DLD1 (cell line): ENCODE results near the gene SUGP2.

ENCODE experiments used
- in situ Hi-C: cut with HindIII; loops from 2 replicates; pipeline ENCODE4 v1.10.0; 2017; ENCODE audit warnings: low sequenced_read_pairs

Gene SUGP2

DNA sequence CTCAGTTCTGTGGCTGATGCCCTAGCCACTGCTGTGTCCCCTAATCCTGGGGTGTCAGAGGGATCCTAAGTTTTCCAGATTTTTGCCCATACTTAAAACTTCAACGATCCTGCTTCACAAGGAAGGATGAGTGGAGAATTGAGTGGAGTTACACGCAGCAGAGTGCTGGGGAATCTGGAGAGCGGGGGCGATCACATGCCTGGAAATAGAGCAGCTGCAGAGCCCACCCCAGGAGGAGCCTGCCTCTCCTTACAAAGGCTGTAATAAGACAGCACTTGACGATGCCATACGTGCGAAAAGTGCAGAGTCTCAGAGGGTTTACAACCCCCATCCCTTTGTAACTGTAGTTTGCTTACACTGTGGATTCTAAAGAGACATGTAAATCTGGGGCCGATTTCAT is 40.6 kb downstream of the SUGP2 start:
- in situ Hi-C loops: no loop called here

DNA sequence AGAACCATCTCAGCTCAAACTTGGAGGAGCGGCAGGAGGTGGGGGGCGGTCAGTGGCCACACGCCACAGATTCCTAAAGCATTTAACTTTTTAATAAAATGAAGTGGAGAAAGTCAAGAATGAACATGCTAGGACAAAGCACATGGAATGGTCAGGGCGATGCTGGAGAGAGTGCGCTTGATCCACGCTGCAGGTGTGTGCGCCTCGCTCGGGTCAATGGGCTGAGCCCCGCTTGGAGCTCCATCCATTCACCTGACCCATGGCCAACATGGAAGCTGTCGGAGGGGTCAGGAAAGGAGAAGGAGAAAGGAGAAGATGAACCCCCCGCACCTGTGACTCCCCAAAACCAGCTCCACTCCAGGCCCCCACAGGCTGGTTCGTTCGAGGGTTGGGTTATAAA is 41.8 kb downstream of the SUGP2 start:
- in situ Hi-C loops: no loop called here

DNA sequence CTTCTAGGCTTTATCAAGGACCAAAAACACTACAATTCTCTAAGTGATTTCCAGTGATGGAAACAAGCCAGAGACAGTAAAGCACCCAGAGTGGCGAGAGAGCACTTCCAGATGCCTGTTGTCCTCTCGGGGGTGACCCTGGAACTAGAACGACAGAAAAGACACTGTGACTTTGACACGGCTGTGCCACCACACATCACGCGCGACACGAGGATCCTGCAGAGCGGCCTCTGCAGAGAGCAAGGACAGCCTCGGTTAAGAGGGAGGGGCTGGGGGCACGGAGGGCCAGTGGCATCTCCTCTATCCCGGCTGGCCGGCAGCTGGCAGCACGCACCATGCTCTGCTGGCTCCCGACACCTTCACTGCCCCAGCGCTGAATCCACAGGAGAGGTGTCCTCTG is 42.3 kb downstream of the SUGP2 start:
- in situ Hi-C loops: no loop called here

DNA sequence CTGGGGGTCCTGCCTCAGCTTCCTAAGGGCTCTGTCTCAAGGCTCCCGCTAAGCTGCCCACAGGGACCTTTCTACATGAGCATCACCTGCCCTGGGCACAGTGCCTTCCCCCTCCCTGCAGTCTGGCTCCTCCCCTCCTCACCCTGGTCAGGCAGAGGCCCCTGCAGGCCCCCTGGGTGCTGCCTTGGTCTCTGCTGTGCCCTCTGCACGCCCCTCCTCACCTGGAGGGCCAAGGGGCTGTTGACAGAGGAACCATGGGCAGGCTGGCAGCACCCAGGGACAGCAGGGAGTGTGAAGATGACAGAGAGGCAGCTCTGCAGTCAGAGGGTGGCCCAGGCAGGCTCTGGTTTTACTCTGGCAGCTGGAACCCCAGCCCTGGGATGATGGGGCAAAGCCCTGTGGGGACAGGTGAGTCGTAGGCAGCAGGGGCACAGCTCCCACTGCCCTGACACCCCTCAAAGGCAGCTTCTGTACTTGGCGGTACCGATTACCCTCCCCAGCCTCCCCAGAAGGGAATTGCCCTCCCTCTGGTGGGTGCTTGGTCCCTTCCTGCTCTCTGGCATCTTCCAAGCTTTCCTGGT is 43.1 kb downstream of the SUGP2 start:
- in situ Hi-C loops: no loop called here

DNA sequence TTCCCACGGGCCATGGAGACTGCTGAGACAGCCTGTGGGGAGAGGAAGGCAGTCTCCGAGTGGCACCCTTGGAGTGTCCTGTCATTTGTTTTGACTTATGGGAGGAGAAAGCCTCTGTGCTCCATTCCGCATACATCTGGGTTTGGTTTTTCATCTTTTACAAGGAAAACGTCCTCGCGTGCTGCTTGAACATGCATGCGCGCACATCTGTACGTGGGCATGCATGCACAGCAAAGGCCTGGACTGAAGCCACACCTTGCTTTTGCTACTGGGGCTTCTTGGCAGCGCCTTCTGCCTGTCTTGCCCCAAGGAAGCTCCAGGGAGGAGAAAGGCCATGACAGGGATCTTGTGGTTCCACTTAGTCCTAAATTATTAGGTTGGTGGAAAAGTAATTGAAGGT is 44.0 kb downstream of the SUGP2 start:
- in situ Hi-C loops: no loop called here

DNA sequence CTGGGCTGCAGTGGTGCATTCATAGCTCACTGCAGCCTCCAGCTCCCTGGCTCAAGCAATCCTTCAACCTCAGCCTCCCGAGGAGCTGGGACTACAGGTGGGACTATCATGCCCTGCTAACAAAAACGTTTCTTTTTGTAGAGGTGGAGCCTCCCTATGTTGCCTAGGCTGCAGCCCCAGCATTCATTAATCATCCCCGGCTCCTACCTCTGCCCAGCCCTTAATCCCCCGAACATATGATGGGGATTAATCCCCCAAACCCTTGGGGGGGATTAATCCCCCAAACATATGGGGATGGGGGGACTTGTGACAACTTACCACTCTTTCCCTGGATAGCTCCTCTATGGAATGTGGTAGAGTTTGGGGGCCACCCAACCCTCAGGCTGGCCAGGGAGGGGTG is 45.9 kb downstream of the SUGP2 start:
- in situ Hi-C loops: no loop called here

DNA sequence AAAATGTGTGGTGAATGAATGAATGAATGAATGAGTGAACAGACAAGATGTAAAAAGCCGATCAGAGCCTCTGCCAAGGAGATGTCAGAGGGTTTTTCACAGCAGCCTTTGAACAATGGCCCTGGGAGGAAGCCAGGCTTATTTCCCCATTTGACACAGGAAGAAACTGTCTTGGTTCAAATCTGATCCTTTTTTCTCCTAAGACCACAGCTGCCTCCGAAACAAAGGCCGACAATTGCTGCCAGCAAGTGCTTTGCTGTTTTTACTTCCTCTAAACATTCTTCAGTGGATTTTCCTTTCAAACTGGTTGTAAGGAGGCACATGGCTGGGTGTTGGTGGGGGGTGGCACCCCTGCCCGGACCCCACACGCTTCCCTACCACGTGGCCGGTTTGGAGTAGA is 48.1 kb downstream of the SUGP2 start:
- in situ Hi-C loops: no loop called here

DNA sequence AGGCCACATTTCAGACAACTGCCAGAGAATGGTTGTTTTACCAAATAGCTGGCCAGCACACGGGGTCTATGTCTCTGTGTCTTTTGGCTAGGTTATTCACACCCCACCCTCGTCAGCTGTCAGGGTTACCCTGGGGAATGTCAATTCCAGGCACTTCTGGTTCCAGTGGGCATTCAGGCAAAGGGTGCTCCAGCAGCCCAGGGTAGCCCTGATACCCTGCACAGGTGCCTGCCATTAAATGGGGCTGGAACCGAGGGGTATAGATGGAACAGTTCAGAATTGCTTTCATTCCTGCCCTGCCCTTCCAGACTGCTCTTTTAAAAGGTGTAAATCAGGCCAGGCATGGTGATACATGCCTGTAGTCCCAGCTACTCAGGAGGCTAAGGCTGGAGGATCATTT is 49.1 kb downstream of the SUGP2 start:
- in situ Hi-C loops: no loop called here

DNA sequence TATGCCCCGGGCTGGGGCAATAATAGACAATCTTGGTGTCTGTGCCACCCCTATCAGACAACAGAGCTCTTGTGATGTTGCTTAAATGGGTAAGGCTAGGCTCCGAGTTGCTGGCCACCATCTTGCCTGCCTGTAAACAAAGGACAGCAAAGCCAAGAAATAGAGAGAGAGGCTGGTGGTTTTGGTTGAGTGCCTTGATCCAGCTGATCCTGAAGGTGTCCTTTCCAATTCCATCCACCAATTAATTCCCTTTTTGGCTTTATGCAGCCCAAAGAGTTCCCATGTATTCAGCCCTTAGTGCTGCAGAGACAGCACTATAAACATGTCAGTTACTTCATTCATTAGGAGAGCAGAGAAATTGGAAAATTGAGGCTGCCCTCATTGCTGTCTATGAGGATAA is 50.6 kb downstream of the SUGP2 start:
- in situ Hi-C loops: no loop called here

DNA sequence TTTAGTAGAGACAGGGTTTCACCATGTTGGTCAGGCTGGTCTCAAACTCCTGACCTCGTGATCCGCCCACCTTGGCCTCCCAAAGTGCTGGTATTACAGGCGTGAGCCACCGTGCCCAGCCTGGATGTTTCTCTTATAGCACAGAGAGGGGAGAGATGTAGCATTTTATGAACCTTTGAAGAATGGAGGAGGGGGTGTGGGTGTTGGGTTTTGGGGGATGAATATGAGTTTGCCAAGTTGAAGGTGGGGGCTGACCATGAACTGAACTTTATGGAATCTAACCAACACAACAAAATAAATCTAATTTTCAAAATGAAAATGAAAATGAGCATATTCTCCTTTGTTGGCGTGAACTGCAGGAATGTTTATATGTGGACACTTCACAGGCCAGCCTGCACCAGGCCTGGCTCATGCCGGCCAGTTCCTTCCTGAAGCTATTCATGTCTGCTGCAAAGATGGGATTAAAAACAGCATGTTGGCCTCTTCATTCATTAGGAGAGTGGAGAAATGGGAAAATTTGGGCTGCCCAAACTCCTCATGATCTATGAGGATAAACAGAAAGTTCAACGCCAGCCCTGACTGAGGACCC is 52.8 kb downstream of the SUGP2 start:
- in situ Hi-C loops: no loop called here

DNA sequence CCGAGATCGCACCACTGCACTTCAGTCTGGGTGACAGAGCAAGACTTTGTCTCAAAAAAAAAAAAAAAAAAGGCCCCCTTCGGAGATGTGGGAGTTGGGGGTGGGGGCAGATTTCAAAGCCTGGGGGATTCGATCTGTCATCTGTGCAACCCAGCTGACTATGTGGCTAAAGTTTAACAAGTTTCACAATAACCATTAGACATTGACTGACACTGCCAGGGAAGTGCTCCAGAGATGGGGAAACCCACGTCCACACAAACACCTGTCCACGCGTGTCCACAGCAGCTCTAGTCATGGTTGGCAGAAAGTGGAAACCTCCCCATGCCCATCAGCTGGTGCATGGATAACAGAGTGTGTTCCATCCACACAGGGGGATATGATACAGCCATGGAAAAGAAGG is 54.7 kb downstream of the SUGP2 start:
- in situ Hi-C loops: no loop called here

DNA sequence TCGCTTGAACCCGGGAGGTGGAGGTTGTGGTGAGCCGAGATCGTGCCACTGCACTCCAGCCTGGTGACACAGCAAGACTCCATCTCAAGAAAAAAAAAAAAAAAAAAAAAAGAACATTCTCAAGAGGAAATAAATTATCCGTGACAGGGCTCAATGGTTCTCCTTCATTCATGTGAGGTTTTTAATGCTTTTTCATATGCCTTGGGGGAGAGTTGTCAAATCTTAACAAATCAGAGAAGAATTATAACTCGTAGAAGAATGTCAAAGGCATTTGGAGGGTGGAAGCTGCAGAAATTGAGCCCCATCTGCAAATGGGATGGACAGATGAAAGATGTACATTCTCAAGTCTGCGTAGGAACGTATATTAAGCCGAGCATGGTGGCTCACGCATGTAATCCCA is 57.4 kb downstream of the SUGP2 start:
- in situ Hi-C loops: no loop called here

DNA sequence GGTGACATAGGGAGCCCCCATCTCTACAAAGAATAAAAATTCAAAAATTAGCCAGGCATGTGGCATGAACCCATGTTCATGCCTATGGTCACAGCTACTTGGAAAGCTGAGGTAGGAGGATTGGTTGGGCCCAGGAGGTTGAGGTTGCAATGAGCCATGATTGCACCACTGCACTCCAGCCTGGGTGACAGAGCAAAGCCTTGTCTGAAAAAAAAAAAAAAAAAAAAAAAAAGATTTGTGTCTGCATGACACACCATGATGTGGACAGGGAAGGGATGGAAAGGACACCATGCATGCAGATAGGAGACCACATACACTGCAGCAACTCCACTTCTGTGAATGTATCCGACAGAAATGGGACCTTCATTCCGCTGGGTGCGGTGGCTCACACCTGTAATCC is 58.3 kb downstream of the SUGP2 start:
- in situ Hi-C loops: no loop called here

DNA sequence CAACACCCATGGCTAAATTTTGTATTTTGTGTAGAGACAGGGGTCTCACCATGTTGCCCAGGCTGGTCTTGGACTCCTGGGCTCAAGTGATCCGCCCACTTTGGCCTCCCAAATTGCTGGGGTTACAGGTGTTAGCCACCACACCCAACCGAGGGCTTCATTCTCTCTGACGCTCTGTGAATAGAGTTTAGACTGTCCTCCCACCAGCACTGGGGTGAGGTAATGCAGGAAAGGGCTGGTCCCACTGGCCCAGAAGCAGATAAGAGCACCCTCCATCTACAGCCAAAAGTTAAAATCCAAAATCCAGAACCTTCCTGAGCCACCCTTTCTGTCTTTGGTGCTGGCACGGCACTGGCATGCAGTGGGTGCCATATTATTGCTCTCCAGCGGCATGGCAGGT is 60.5 kb downstream of the SUGP2 start:
- in situ Hi-C loops: no loop called here

DNA sequence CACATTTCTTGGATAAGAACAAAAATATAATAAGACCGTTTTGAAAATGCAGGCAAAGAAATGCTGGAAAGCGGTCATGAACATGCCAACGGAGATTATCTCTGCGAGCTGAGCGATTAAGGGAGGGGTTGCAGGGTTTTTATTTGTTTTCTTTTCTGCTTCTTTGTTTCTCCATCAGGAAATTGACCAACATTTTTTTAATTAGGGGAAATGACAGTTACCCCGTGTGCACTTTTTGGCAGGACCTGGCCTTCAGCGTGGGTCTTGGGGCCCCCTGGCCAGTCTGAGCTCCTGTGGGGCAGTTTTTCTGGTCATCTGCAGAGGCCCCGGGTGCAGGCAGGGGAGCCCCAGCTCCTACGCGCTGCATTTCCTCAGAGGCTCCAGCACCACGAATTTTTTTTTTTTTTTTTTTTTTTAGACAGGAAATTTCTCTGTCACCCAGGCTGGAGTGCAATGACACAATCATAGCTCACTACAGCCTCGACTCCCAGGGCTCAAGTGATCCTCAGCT is 61.0 kb downstream of the SUGP2 start:
- in situ Hi-C loops: no loop called here

DNA sequence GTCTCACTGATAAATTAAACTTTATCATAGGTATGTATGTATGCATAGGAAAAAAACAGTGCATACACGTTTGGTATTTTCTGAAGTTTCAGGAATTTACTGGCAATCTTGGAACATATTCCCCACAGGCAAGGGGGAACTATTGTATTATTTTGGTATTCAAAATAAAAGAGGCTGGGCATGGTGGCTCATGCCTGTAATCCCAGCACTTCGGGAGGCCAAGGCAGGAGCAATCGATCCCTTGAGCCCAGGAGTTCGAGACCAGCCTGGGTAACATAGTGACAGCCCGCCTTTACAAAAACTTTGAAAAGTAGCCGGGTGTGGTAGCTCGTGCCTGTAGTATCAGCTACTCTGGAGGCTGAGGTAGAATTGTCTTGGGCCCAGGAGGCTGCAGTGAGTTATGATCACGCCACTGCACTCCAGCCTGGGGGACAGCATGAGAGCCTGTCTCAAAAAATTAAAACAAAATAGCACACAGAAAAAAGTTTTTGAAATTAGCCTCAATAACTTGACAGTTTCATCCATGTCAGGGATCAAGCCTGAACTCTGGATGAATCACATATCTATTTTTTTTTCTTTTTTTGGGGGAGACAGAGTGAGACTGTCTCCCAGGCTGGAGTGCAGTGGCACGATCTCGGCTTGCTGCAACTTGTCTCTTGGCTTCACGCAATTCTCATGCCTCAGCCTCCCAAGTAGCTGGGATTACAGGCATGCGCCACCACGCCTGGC is 63.2 kb downstream of the SUGP2 start:
- in situ Hi-C loops: no loop called here

DNA sequence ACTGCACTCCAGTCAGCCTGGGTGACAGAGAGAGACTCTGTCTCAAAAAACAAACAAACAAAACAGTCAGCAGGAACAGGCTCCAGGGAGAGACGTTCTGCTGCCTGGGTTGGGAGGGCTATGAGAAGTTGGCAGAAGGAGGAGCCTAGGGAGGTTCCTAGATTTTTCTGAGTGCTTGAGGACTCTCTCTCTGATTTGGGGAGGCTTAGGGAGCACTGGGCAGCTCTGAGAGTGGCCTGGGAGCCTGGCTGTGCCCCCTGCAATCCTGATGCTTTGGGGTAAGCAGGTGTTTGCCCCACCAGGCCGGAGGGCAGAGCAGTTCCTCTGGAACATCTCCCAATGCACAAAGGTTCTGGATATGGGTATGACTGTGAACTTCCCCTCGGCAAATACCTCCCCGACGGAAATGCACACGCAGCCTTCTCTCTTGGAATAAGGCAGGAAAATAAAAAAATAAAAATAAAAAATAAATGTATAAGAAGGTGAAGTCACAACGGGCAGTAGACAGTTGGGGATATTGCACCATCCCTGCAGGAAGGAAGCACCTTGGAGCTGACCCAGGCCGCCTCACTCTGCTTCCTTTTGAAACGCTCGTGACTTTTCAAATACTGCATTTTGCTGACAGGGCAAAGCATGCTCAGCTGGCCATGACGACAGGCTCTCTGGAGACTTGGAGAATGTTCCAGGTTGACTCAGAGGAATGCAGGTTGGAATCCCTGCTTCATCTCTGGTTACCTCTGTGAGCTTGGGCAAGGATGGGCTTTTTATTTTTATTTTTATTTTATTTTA is 65.8 kb downstream of the SUGP2 start:
- in situ Hi-C loops: no loop called here

DNA sequence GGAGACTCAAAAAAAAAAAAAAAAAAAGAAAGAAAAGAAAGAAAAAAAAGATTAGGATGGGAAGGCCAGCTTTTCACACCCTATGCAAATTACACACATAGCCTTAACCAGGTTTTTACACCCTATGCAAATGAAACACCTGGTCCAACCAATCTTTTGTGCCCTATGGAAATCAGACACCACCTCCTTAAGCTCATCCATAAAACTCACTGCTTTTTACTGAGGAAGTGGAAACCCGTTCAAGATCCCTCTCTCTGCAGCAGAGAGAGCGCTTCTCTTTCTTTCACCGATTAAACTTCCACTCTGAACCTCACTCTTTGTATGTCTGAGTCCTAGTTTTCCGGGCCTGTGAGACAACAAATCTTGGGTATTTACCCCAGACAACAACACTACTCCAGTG is 67.0 kb downstream of the SUGP2 start:
- in situ Hi-C loops: no loop called here

DNA sequence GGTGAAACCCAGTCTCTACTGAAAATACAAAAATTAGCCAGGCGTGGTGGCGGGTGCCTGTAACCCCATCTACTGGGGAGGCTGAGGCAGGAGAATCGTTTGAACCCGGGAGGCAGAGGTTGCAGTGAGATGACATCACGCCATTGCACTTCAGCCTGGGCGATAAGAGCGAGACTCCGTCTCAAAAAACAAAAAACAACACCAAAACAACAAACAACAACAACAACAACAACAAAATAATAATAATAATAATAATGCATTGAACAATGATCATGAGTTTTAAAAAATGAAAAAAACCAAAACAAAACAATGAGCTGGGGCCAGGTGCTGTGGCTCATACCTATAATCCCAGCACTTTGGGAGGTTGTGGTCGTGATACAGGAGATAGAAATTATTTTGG is 69.2 kb downstream of the SUGP2 start:
- in situ Hi-C loops: no loop called here

DNA sequence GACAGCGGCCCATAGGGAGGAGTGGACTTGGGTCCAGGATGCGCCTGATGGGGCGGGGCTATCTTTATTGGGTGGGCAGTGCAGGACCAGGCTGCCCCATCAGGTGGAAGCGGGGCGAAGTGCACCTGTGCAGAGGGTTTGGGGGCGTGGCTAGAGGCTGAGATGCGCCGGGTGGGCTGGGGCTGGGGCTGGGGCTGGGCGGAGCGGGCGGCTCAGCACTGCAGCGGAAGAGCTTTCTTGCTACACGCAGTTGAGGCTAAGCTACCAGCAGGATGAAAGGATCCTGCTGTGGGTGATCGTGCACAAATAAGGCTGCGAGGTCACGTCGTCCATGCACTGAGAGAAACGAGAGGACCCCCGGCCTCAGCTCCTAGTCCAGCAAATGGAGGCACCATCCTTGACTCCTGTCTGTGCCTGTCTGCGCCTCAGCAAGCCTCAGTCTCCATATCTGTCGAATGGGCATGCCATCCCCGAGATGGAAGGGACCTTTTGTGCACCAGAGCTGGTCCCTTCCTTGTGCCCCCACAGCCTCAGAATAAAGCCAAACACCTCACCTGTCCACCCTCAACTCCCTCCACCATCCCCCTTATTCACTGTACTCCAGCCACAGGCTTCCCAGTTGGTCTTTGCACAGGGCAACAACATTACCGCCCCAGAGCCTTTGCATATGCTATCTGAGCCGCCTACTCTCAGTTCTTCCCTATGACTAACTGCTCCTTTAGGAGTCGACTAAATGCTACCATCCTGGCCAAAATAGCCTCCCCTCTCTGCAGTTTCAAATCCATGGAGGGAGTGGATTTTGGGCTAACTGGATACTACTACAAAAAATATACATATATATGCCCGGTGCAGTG is 71.3 kb downstream of the SUGP2 start:
- in situ Hi-C loops: no loop called here

DNA sequence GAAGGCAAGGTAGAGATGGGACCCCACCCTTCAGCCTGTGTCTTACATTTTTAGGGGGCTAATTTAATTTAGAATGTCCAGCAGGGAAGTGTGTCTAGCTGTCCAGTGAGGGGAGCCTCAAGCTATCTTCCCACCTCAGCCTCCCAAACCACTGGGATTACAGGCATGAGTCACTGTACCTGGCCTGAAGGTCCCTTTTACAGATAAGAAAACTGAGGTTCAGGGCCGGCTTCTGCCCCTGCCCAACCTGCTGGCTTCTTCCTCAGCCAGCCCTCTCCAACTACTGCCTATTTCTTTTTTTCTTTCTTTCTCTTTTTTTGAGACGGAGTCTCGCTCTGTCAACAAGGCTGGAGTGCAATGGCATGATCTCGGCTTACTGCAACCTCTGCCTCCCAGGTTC is 72.9 kb downstream of the SUGP2 start:
- in situ Hi-C loops: no loop called here
